ENCODE data around the gene ZIC5.

ZIC5 gene

DNA sequence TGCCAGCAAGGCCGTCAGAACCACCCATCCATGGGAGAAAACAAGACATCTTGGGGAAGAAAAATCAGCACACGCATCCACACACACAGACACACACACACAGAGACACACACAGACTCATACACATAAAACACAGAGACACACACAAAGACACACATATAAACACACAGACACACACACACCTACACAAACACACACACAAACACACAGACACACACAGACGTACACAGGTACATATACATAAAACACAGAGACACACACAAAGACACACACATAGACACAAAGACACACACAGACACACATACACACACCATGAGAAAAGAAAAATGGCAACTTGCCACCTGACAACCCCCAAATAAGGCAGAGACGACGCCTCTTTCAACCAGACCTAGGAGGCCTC lies 40.6 kb downstream of the ZIC5 start:
- DNase-seq, result no peak

DNA sequence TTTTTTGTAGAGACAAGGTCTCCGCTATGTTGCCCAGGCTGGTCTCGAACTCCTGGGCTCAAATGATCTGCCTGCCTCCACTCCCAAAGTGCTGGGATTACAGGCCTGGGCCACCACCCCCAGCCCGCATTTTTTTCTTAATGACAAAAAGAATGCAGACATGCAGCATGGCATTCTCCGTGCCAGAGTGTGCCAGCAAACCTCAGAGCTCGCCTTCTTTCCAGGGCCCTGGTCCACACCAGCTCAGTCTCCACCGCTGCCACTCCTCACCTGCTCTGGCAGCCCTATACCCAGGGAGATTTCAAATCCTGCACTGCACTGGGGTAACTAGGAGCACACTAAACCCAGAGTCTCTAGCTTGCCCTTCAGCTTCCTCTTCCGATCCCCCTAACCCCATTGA lies 41.7 kb downstream of the ZIC5 start:
- DNase-seq, result no peak

DNA sequence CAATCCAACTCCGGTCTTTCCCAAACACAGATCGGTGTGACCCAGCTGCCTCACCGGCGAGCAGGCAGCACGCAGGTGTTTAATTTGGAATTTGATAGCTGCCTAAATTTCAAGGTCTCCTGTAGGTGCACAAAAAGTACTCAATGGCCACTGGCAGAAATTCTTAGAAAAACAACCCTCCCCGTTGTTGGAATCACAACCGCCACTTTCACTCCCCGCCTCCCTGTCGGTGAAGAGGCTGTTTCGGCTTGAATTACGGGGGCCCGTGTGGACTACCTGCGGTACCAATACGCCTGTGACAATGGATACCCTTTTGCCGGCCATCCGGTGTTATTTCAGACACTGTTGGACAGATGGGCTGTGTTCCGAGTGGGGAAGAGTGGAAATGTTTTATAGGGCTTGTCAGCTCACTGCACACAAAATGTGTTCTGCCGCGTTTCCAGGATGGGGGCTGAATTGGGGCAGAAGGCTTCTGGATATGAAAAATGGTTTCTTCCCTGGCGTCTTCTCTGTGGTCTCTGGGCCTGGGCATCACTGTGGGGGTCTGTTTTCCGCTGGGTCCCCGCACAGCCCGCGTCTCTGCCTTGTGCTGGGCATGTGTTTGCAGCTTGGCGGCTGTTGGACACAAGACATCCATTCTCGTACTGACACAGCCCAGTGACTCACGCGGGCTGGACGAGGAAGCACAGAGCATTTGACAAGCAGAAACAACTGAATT lies 45.4 kb downstream of the ZIC5 start:
- DNase-seq, result no peak

DNA sequence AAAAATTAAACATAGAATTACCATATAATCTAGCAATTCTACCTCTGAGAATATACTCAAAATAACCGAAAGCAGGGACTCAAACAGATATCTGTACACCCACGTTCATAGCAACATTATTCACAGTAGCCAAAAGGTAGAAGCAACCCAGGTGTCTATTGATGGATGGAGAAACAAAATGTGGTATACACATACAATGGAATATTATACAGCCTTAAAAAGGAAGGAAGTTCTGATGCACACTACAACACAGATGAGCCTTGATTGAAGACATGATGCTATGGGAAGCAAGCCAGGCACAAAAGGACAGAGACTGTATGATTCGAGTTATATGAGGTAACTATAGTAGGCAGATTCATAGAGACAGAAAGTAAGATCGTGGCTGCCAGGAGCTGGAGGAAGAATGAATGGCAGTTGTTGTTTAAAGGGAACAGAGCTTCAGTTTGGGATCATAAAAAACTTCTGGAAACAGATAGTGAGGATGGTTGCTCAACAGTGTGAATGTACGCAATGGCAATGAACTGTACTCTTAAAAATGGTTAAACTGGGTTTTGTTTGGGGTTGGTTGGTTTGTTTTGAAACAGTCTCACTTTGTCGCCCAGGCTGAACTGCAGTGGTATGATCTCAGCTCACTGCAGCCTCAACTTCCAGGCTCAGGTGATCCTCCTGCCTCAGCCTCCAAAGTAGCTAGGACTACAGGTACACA lies 47.5 kb downstream of the ZIC5 start:
- no peak for DNase-seq

DNA sequence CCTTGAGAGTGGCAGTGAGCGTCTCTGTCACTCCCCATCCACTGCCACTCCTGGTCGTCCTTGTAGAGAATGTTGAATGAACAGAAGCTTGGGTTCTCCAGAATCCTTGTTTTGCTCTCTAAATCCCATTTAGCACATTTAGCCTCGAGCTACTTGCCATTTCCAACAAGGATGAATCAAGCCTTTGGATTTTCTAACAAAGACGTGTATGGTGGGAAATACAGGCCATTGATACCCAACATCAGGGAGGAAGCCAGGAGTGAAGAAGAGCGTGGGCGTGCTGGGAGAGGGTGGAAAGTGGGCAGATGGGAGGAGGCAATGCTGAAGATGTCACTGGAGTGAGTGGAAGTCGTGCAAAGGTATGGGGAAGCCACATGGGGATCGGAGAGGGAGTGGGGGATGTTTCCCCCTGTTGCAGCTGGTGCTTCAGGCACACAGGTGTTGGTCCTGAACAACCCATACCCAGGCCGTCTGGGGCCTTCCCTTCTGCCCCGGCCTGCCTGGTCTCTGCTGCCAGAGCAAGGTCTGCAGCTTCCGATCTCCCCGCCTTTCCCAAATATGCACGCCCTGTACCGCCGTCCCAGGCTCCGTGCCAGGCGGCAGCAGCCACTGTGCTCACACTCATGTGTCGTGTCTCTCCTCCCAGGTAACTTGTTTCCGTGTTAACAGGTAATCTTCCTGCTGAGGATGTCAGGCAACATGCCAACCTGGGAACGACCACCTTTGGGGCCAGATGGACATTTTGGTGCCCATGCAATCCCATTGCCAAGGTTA lies 48.7 kb downstream of the ZIC5 start:
- no peak for DNase-seq

DNA sequence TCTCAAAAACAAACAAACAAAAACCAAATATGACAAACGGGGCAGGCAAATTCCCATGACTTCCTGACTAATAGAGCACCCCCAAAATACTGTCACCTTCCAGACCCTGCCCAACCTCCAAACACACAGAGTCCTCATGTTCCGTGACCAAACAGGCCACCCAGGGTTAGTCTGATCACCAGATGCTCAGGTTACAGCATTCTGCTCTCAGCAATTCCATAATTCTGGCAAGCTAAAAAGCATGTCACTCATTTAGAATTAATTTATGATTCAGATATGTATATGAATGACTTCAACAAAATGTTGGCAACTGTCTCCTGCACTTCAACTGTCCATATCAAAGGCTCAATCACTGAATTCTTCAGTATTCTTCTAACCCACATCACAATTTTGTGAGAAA lies 52.4 kb downstream of the ZIC5 start:
- no peak for DNase-seq

DNA sequence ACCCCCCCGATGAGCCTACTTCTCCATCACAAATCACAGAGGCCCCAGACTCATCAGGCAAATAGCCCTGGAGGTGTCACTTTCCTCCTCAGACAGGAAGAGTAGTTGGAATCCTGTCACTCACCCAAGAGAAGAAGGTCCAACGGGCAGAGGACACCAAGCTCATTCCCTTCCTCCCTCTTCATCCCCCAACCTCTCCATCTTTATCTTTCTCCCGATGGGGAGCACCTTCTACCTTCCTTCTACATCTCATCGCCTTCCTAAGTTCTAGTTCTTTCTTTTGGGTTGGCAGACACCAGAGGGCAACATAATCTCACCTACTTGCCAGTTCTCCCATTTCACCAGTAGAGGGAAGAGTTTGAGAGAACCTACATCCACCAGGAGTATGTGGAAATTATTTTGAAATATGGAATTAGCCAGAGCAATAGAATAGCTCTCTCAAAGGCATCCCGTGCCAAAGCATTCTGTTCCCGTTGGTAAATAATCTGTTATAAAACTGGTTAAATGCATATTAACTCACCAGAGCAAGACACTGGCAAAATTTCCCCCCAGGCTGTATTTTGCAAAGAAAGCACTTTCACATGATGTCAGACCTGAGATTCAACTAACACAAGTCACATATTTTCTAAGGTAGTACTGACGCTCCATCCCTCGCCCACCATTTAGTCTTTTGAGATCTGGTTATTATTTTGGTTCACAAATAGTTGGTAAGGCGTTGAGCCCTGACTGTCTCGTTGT lies 55.0 kb downstream of the ZIC5 start:
- DNase-seq, result peak; percentile 59 to 70

DNA sequence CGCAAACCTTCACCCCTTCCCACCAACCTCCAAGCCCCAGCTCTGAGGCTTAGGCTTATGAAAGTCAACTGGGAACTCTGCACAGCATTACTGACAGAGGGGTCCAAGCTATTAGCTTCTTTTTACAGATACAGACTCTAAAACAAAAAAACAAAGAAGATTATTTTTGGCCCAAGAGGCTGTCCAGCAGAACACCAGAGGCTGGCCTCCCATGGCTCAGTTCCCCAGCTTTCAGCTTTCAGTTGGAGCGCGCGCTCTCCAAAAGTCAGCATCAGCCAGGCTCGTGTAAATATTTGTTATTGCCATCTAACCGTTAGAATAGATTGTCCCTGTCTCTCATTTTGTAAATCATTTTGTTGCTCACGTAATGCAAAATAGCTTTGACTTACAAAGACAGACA lies 58.4 kb downstream of the ZIC5 start:
- no peak for DNase-seq
